ENCODE measurements around the gene CLCA1.

GRCh38 chr1:86542631-86543030, 73.9 kb downstream of the CLCA1 start:
- TF ChIP-seq CTCF (conservative IDR thresholded peaks at IDR 0.05; ENCODE audit: low read depth, low read length) = no peak
- no peak for TF ChIP-seq EZH2 (IDR thresholded peaks at IDR 0.05; ENCODE audit: borderline replicate concordance, low read depth, low read length, poor library complexity, severe bottlenecking)
